H9 (cell line): ENCODE results near the gene LRRC28. TPM values are rescaled to one million over a fixed set of nuclear protein-coding genes. Genes with fewer than 3 reads are reported as not detected.

ENCODE experiments used
- DNase-seq: peaks from one replicate; pipeline ENCODE4 v3.0.0-alpha.2; 2017
- H2AFZ ChIP-seq: one replicate; pipeline ENCODE4 v1.6.1; 2013; ENCODE audit warnings: mild to moderate bottlenecking, low read length, control low read depth, moderate library complexity
- H2AK5ac ChIP-seq: 2 replicates; pipeline ENCODE4 v1.6.1; 2013; ENCODE audit warnings: low read length, control low read depth, mixed read lengths; ENCODE audit not compliant: insufficient read length
- H2BK120ac ChIP-seq: one replicate; pipeline ENCODE4 v1.6.1; 2013; ENCODE audit warnings: low read depth, mild to moderate bottlenecking, low read length, control low read depth, inconsistent platforms; ENCODE audit not compliant: poor library complexity, severe bottlenecking
- H2BK12ac ChIP-seq: 2 replicates; pipeline ENCODE4 v1.6.1; 2013; ENCODE audit warnings: low read length, control low read depth, mixed read lengths, low read depth; ENCODE audit not compliant: insufficient read length
- H2BK15ac ChIP-seq: 2 replicates; pipeline ENCODE4 v1.6.1; 2013; ENCODE audit warnings: low read depth, low read length, control low read depth
- H2BK20ac ChIP-seq: one replicate; pipeline ENCODE4 v1.6.1; 2013; ENCODE audit warnings: low read depth, mild to moderate bottlenecking, low read length, control low read depth, inconsistent platforms; ENCODE audit not compliant: poor library complexity, severe bottlenecking
- H2BK5ac ChIP-seq: 2 replicates; pipeline ENCODE4 v1.6.1; 2013; ENCODE audit warnings: low read length, control low read depth, mixed read lengths; ENCODE audit not compliant: insufficient read length
- H3K14ac ChIP-seq: 2 replicates; pipeline ENCODE4 v1.6.1; 2013; ENCODE audit warnings: low read length, control low read depth; ENCODE audit not compliant: insufficient read depth
- H3K18ac ChIP-seq: 2 replicates; pipeline ENCODE4 v1.6.1; 2013; ENCODE audit warnings: low read depth, mild to moderate bottlenecking, mixed read lengths, low read length, control low read depth; ENCODE audit not compliant: insufficient read length
- H3K23ac ChIP-seq: 2 replicates; pipeline ENCODE4 v1.6.1; 2013; ENCODE audit warnings: low read length, control low read depth, mixed read lengths, low read depth; ENCODE audit not compliant: insufficient read length
- H3K23me2 ChIP-seq: 2 replicates; pipeline ENCODE4 v1.6.1; 2013; ENCODE audit warnings: low read depth, mild to moderate bottlenecking, mixed read lengths, low read length, control low read depth; ENCODE audit not compliant: insufficient read length, poor library complexity, severe bottlenecking
- H3K27ac ChIP-seq: 2 replicates; pipeline ENCODE4 v1.5.1; 2013; ENCODE audit warnings: low read length, control low read depth, mixed read lengths, low read depth; ENCODE audit not compliant: insufficient read length
- H3K27me3 ChIP-seq: 2 replicates; pipeline ENCODE4 v1.6.1; 2013; ENCODE audit warnings: low read length, control low read depth, inconsistent platforms; ENCODE audit not compliant: insufficient read depth
- H3K4ac ChIP-seq: 2 replicates; pipeline ENCODE4 v1.6.1; 2013; ENCODE audit warnings: low read depth, mild to moderate bottlenecking, control low read depth, inconsistent platforms, low read length, moderate library complexity
- H3K4me1 ChIP-seq: 2 replicates; pipeline ENCODE4 v1.6.1; 2013; ENCODE audit warnings: low read length, control low read depth, inconsistent platforms; ENCODE audit not compliant: insufficient read depth
- H3K4me2 ChIP-seq: 2 replicates; pipeline ENCODE4 v1.6.1; 2013; ENCODE audit warnings: low read length, control low read depth, mixed read lengths; ENCODE audit not compliant: insufficient read length, insufficient read depth
- H3K56ac ChIP-seq: 2 replicates; pipeline ENCODE4 v1.6.1; 2013; ENCODE audit warnings: low read depth, mild to moderate bottlenecking, mixed read lengths, low read length, control low read depth; ENCODE audit not compliant: insufficient read length
- H3K79me1 ChIP-seq: 2 replicates; pipeline ENCODE4 v1.6.1; 2013; ENCODE audit warnings: low read depth, mild to moderate bottlenecking, moderate library complexity, low read length, control low read depth, inconsistent platforms; ENCODE audit not compliant: insufficient read depth, poor library complexity, severe bottlenecking
- H3K79me2 ChIP-seq: 2 replicates; pipeline ENCODE4 v1.6.1; 2013; ENCODE audit warnings: low read length, control low read depth, inconsistent platforms; ENCODE audit not compliant: insufficient read depth
- H3K9ac ChIP-seq: 2 replicates; pipeline ENCODE4 v1.6.1; 2013; ENCODE audit warnings: low read length, control low read depth, mixed read lengths; ENCODE audit not compliant: insufficient read length; ENCODE audit errors: extremely low read depth
- H3K9me3 ChIP-seq: one replicate; pipeline ENCODE4 v1.6.1; 2013; ENCODE audit warnings: low read depth, low read length, inconsistent platforms; ENCODE audit not compliant: control insufficient read depth
- H3T11ph ChIP-seq: one replicate; pipeline ENCODE4 v1.6.1; 2013; ENCODE audit warnings: mild to moderate bottlenecking, low read length, control low read depth, inconsistent platforms
- H4K20me1 ChIP-seq: one replicate; pipeline ENCODE4 v1.6.1; 2013; ENCODE audit not compliant: control insufficient read depth, insufficient read length, insufficient read depth
- H4K5ac ChIP-seq: 2 replicates; pipeline ENCODE4 v1.6.1; 2013; ENCODE audit warnings: low read depth, mild to moderate bottlenecking, mixed read lengths, low read length, control low read depth; ENCODE audit not compliant: insufficient read length
- H4K8ac ChIP-seq: replicated peaks from 2 replicates; pipeline ENCODE4 v1.6.1; 2013; ENCODE audit warnings: low read length, control low read depth, mixed read lengths, low read depth; ENCODE audit not compliant: insufficient read length
- H4K91ac ChIP-seq: 2 replicates; pipeline ENCODE4 v1.6.1; 2013; ENCODE audit warnings: low read depth, mild to moderate bottlenecking, moderate library complexity, mixed read lengths, low read length, control low read depth; ENCODE audit not compliant: insufficient read length
- H3K27ac Mint-ChIP-seq, 3 experiments: 2 replicates in 2 of 3; 3 replicates in 1 of 3; pipeline ENCODE4 v1.8.0; 2020 to 2021; ENCODE audit warnings: mixed read lengths in 3 of 3, mild to moderate bottlenecking in 1 of 3, moderate library complexity in 1 of 3
- H3K27me3 Mint-ChIP-seq: 2 replicates; pipeline ENCODE4 v1.8.0; 2021; ENCODE audit warnings: low read depth, mild to moderate bottlenecking, moderate library complexity, mixed read lengths
- H3K36me3 Mint-ChIP-seq, 3 experiments: 2 replicates in 2 of 3; 3 replicates in 1 of 3; pipeline ENCODE4 v1.8.0; 2020 to 2021; ENCODE audit warnings: low read depth in 3 of 3, mixed read lengths in 3 of 3; ENCODE audit not compliant: insufficient read depth in 1 of 3
- H3K4me1 Mint-ChIP-seq, 2 experiments: 2 replicates each; pipeline ENCODE4 v1.8.0; 2020; ENCODE audit warnings: mixed read lengths in 2 of 2
- H3K4me3 Mint-ChIP-seq, 2 experiments: 2 replicates in 1 of 2; 3 replicates in 1 of 2; pipeline ENCODE4 v1.8.0; 2020 to 2021; ENCODE audit warnings: mild to moderate bottlenecking in 2 of 2, mixed read lengths in 2 of 2, moderate library complexity in 1 of 2
- H3K9me3 Mint-ChIP-seq, 2 experiments: 2 replicates in 1 of 2; 3 replicates in 1 of 2; pipeline ENCODE4 v1.8.0; 2020; ENCODE audit warnings: mild to moderate bottlenecking in 2 of 2, mixed read lengths in 2 of 2, moderate library complexity in 1 of 2
- whole genome bisulfite sequencing: extraction: QIAGEN DNeasy Blood & Tissue Kit; methylation state at CpG from one replicate; pipeline ENCODE4 v1.1.7; 2013; ENCODE audit warnings: missing lambda C conversion rate, low lambda C conversion rate, mixed read lengths; ENCODE audit not compliant: insufficient read length; ENCODE audit errors: extremely low coverage; 5-methylcytosine and 5-hydroxymethylcytosine counted together
- total RNA-seq: library from RNA; stranded (reverse); gene quantifications from 2 replicates; pipeline ENCODE4 v1.2.1, GENCODE V29; 2021
- TF ChIP-seq, protein P1 (sequence below): fragments of 200-600 bp; sonication (generic); conservative IDR thresholded peaks from 3 replicates; pipeline ENCODE4 v1.8.0; 2021; ENCODE audit warnings: antibody characterized with exemption, mild to moderate bottlenecking

The LRRC28 gene
- total RNA-seq, 1 experiment from 2014 or later, result 17.6 TPM

DNA sequence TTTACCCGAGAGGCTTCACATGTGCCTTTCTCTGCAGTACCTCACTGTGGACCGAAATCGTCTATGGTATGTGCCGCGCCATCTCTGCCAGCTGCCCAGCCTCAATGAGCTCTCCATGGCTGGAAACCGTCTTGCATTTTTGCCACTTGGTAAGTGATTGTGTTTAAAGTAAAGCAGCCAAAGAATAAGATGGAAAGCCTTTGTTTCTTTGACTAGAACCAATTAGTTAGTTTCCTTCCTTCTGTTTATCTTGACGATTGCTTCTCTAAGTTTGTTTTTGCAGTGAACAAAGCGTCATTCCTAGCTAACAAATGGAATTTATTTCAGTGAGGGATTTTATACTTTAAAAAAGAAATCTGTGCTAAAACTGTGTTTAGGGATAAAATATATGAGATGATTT, 82.7 kb downstream of the LRRC28 start:
- Mint-ChIP-seq H3K4me3 (no peak overlapping the region), H3K27me3 (no peaks in the 10 kb centered on the region), H3K9me3 (no peaks in the 10 kb centered on the region), H3K4me1 (peaks cover 9% of the 10 kb centered on the region in 2 experiments), H3K36me3 (no peaks in the 10 kb centered on the region), H3K27ac (no peak overlapping the region; a peak in 1 of 7 replicates)
- Histone ChIP-seq H3K27me3 (no peaks in the 10 kb centered on the region), H4K5ac (no peak overlapping the region), H2BK120ac (no peak overlapping the region), H2AK5ac (no peak overlapping the region), H3K4me2 (no peak overlapping the region), H3K27ac (no peak overlapping the region), H2AFZ (no peak overlapping the region), H3K4ac (no peak overlapping the region), H2BK15ac (no peak overlapping the region), H2BK5ac (no peak overlapping the region), H4K91ac (no peak overlapping the region), H3K9me3 (no peaks in the 10 kb centered on the region), H3K9ac (no peak overlapping the region), H3K14ac (no peak overlapping the region), H3K56ac (no peak overlapping the region), H3K23ac (no peak overlapping the region), H4K20me1 (no peaks in the 10 kb centered on the region), H3K4me1 (peaks cover 3% of the 10 kb centered on the region; the same call in 1 of the 2 replicates), H2BK12ac (no peak overlapping the region), H3T11ph (no peak overlapping the region), H3K18ac (no peak overlapping the region), H3K23me2 (no peaks in the 10 kb centered on the region), H2BK20ac (no peak overlapping the region), H3K79me2 (no peaks in the 10 kb centered on the region), H4K8ac (no peak overlapping the region), H3K79me1 (no peaks in the 10 kb centered on the region)
- WGBS, result no CpG with 5 or more reads among the region's 8 CpGs
- TF ChIP-seq, protein P1, sequence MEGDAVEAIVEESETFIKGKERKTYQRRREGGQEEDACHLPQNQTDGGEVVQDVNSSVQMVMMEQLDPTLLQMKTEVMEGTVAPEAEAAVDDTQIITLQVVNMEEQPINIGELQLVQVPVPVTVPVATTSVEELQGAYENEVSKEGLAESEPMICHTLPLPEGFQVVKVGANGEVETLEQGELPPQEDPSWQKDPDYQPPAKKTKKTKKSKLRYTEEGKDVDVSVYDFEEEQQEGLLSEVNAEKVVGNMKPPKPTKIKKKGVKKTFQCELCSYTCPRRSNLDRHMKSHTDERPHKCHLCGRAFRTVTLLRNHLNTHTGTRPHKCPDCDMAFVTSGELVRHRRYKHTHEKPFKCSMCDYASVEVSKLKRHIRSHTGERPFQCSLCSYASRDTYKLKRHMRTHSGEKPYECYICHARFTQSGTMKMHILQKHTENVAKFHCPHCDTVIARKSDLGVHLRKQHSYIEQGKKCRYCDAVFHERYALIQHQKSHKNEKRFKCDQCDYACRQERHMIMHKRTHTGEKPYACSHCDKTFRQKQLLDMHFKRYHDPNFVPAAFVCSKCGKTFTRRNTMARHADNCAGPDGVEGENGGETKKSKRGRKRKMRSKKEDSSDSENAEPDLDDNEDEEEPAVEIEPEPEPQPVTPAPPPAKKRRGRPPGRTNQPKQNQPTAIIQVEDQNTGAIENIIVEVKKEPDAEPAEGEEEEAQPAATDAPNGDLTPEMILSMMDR, result no peak
- no peak for DNase-seq
